Osteocyte (in vitro differentiated cells): ENCODE results near the gene PFDN1. TPM values are rescaled to one million over a fixed set of nuclear protein-coding genes. Genes with fewer than 3 reads are reported as not detected.

Experiments used
- DNase-seq: peaks from one replicate; pipeline ENCODE4 v3.0.0; 2021; ENCODE audit warnings: mixed read lengths; ENCODE audit not compliant: unreplicated experiment; ENCODE audit errors: extremely low spot score
- H3K27ac Mint-ChIP-seq: one replicate; pipeline ENCODE4 v1.8.0; 2021; ENCODE audit warnings: mild to moderate bottlenecking, mixed read lengths; ENCODE audit not compliant: unreplicated experiment
- H3K27me3 Mint-ChIP-seq: one replicate; pipeline ENCODE4 v1.8.0; 2021; ENCODE audit warnings: mixed read lengths; ENCODE audit not compliant: unreplicated experiment
- H3K36me3 Mint-ChIP-seq: one replicate; pipeline ENCODE4 v1.8.0; 2021; ENCODE audit warnings: mixed read lengths; ENCODE audit not compliant: unreplicated experiment
- H3K4me1 Mint-ChIP-seq: one replicate; pipeline ENCODE4 v1.8.0; 2021; ENCODE audit warnings: mixed read lengths; ENCODE audit not compliant: unreplicated experiment
- H3K4me3 Mint-ChIP-seq: one replicate; pipeline ENCODE4 v1.8.0; 2021; ENCODE audit warnings: mild to moderate bottlenecking, moderate library complexity, mixed read lengths; ENCODE audit not compliant: unreplicated experiment
- H3K9me3 Mint-ChIP-seq: one replicate; pipeline ENCODE4 v1.8.0; 2021; ENCODE audit warnings: mixed read lengths; ENCODE audit not compliant: unreplicated experiment
- total RNA-seq: library from RNA; stranded (reverse); gene quantifications from 2 replicates; pipeline ENCODE4 v1.2.1, GENCODE V29; 2021
- TF ChIP-seq, protein P1 (sequence below): fragments of 200-600 bp; sonication (generic); IDR thresholded peaks from 2 replicates; pipeline ENCODE4 v1.5.0; 2021; ENCODE audit warnings: antibody characterized with exemption, mild to moderate bottlenecking, moderate library complexity

The PFDN1 gene
- total RNA-seq, 1 donor from 2014 or later: 49.6 TPM

DNA sequence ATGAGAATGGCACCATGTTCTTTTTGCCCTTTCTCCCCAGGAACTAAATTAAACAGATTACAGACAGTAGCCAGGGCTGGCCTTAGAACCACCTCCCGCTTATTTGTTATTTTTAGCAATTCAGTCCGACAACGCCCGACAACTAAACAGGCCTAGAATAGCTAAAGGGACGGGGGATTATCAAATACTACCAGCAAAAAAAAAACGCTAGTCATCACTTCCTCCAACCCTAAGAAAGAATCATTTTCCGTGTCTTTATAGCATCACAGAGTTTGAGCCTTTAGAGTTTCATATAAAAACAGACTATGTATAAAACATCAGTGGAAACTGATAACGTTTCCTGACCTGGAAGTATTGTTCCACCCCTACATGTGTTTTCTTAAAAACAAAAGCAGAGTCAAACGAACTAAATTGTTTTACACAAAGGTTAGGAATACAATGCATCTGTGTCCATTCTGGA lies 35.3 kb downstream of the PFDN1 start:
- H3K36me3 Mint-ChIP-seq: peaks cover 4% of the 10 kb centered on the region
- H3K27me3 Mint-ChIP-seq: no peaks in the 10 kb centered on the region
- TF ChIP-seq, protein P1, sequence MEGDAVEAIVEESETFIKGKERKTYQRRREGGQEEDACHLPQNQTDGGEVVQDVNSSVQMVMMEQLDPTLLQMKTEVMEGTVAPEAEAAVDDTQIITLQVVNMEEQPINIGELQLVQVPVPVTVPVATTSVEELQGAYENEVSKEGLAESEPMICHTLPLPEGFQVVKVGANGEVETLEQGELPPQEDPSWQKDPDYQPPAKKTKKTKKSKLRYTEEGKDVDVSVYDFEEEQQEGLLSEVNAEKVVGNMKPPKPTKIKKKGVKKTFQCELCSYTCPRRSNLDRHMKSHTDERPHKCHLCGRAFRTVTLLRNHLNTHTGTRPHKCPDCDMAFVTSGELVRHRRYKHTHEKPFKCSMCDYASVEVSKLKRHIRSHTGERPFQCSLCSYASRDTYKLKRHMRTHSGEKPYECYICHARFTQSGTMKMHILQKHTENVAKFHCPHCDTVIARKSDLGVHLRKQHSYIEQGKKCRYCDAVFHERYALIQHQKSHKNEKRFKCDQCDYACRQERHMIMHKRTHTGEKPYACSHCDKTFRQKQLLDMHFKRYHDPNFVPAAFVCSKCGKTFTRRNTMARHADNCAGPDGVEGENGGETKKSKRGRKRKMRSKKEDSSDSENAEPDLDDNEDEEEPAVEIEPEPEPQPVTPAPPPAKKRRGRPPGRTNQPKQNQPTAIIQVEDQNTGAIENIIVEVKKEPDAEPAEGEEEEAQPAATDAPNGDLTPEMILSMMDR: no peak
- peaks cover 11% of the 10 kb centered on the region for H3K4me1 Mint-ChIP-seq
- H3K4me3 Mint-ChIP-seq: no peak overlapping the region
- DNase-seq: no peak
- H3K27ac Mint-ChIP-seq: no peak overlapping the region
- no peaks in the 10 kb centered on the region for H3K9me3 Mint-ChIP-seq

DNA sequence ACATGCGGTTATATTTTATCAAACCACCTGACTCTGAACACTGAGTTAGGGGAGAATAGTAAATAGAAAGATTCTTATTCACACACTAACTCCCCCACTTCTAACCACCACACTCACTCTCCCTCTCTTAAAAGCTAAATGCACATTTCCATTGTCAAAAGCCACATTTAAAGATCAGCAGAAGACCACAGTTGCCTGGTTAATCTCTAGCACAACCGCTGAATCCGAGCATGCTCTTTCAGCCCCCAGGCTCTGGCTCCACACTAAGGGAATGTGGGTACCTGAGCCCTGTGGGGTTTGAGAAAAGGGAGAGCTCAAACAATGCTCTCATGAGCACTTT lies 35.7 kb downstream of the PFDN1 start:
- TF ChIP-seq, protein P1: no peak
- Mint-ChIP-seq H3K4me1 (peaks cover 11% of the 10 kb centered on the region), H3K27ac (no peak overlapping the region), H3K4me3 (no peak overlapping the region), H3K36me3 (peaks cover 4% of the 10 kb centered on the region), H3K9me3 (no peaks in the 10 kb centered on the region), H3K27me3 (no peaks in the 10 kb centered on the region)
- no peak for DNase-seq

DNA sequence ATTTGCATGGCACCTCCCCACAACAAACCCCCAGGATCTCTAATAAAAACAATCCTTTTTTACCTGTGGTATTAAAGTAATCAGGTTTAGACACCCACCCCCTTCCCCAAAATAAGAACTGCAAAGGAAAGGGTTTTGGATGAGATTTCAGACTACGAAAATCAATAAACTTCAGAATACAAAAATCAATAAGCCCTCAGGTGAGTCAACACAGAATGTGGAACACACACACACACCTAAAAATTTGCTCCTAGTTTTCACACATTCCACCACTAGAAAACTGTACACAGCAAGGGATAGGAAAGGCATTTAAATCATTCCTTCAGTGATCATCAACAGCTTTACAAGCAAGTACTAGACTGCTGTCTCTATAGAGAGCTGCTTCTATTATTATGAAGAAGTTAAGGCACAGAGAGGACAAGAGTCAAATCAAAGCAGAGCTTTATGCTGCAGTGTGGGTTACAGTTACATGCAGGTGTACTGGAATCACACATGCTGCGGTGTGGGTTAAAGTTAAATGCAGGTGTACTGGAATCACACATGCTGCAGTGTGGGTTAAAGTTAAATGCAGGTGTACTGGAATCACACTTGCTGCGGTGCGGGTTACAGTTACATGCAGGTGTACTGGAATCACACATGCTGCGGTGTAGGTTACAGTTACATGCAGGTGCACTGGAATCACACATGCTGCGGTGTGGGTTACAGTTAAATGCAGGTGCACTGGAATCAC lies 36.3 kb downstream of the PFDN1 start:
- no peak overlapping the region for H3K27ac Mint-ChIP-seq
- H3K4me1 Mint-ChIP-seq: peaks cover 13% of the 10 kb centered on the region
- no peak for DNase-seq
- peaks cover 4% of the 10 kb centered on the region for H3K36me3 Mint-ChIP-seq
- H3K9me3 Mint-ChIP-seq: no peaks in the 10 kb centered on the region
- no peaks in the 10 kb centered on the region for H3K27me3 Mint-ChIP-seq
- TF ChIP-seq, protein P1: no peak
- no peak overlapping the region for H3K4me3 Mint-ChIP-seq

DNA sequence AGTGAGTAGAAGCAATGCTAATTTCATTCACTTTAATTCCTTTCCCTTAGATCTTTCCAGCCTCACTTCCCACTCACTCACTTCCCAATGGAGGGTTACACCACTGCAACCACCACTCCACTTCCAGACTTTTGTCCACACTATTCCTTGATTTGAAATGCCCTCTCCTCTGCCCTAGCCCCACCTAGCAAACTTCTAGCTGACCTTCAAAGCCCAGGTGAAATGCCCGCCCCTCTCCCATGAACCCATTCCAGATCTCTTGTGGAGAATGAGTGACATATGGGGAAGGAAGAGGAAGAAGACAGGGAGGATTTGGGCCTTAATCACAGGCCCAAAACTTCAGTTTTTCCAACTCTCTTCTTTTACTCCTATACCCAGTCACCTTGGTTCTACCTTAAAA lies 37.1 kb downstream of the PFDN1 start:
- H3K4me3 Mint-ChIP-seq: no peak overlapping the region
- TF ChIP-seq, protein P1: no peak
- DNase-seq: no peak
- no peak overlapping the region for H3K27ac Mint-ChIP-seq
- peaks cover 4% of the 10 kb centered on the region for H3K36me3 Mint-ChIP-seq
- peaks cover 21% of the 10 kb centered on the region for H3K4me1 Mint-ChIP-seq
- no peaks in the 10 kb centered on the region for H3K27me3 Mint-ChIP-seq
- H3K9me3 Mint-ChIP-seq: no peaks in the 10 kb centered on the region

DNA sequence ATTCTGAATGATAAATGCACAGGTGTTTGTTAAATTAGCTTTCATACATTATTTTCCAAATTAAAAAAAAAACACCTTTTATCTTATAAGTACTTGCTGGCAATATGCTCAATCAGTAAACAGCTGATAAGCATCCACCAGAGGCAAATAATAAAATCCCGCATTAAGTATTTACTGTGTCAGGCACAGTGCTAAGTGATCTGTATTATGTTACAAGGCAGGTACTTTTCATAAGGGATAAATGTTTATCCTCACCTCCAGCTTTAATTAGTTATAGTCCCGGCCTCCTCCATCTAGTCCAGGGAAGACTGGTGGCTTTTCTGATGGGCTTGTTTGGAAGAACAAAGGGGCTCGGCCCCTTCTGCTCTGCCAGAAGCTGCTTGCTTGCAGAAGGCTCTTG lies 40.1 kb downstream of the PFDN1 start:
- TF ChIP-seq, protein P1: no peak
- no peak for DNase-seq
- no peaks in the 10 kb centered on the region for H3K27me3 Mint-ChIP-seq
- no peak overlapping the region for H3K4me3 Mint-ChIP-seq
- H3K36me3 Mint-ChIP-seq: peaks cover 20% of the 10 kb centered on the region
- no peak overlapping the region for H3K27ac Mint-ChIP-seq
- H3K4me1 Mint-ChIP-seq: peaks cover 35% of the 10 kb centered on the region
- no peaks in the 10 kb centered on the region for H3K9me3 Mint-ChIP-seq
